K562 (cell line): ENCODE measurements around the gene TUBB4B. TPM values are rescaled to one million over a fixed set of nuclear protein-coding genes. Genes with fewer than 3 reads are reported as not detected.

Experiments
- DNMT1 ChIP-seq: fragments of 450-650 bp; IDR thresholded peaks from 2 replicates; pipeline ENCODE4 v1.6.1; 2016; ENCODE audit warnings: antibody characterized with exemption, mild to moderate bottlenecking
- ILF3 ChIP-seq: fragments of 450-650 bp; IDR thresholded peaks from 2 replicates; pipeline ENCODE4 v1.6.1; 2018; ENCODE audit warnings: antibody characterized with exemption, mild to moderate bottlenecking, moderate library complexity, borderline replicate concordance
- KAT7 ChIP-seq: sonication (generic); formaldehyde crosslinking; IDR thresholded peaks from 2 replicates; pipeline ENCODE4 v1.8.0; 2022; ENCODE audit warnings: missing genetic modification reagents, mild to moderate bottlenecking, borderline replicate concordance
- KLF6 ChIP-seq: fragments of 250-450 bp; sonication (Bioruptor Pico); IDR thresholded peaks from 2 replicates; pipeline ENCODE4 v1.4.0; 2020; ENCODE audit warnings: mild to moderate bottlenecking, moderate library complexity, borderline replicate concordance
- NR1H2 ChIP-seq: sonication (generic); formaldehyde crosslinking; IDR thresholded peaks from 2 replicates; pipeline ENCODE4 v1.4.0; 2020; ENCODE audit warnings: mild to moderate bottlenecking, missing genetic modification reagents
- POLR2B ChIP-seq: fragments of 450-650 bp; IDR thresholded peaks from 2 replicates; pipeline ENCODE4 v1.6.1; 2018; ENCODE audit warnings: low read depth; ENCODE audit not compliant: partially characterized antibody
- THAP7 ChIP-seq: fragments of 250-450 bp; sonication (Bioruptor Pico); IDR thresholded peaks from 2 replicates; pipeline ENCODE4 v1.5.0; 2021
- TRIM24 ChIP-seq, 2 experiments: fragments of 450-650 bp; IDR thresholded peaks; 2 replicates each; pipeline ENCODE4 v1.6.1; 2016
- ZBTB12 ChIP-seq: fragments of 250-450 bp; sonication (Bioruptor Pico); IDR thresholded peaks from 2 replicates; pipeline ENCODE4 v1.4.0; 2020
- ZKSCAN8 ChIP-seq: fragments of 200-800 bp; sonication (Bioruptor generic); IDR thresholded peaks from 2 replicates; pipeline ENCODE4 v1.6.1; 2016; ENCODE audit warnings: missing genetic modification characterization, missing compliant biosample characterization
- ZNF324 ChIP-seq: fragments of 250-450 bp; sonication (Bioruptor Pico); IDR thresholded peaks from 2 replicates; pipeline ENCODE4 v1.4.0; 2020; ENCODE audit warnings: mild to moderate bottlenecking
- ZNF398 ChIP-seq: fragments of 250-450 bp; sonication (Bioruptor Pico); IDR thresholded peaks from 2 replicates; pipeline ENCODE4 v1.8.0; 2021; ENCODE audit warnings: moderate library complexity, mild to moderate bottlenecking, inconsistent platforms
- ZNF407 ChIP-seq: fragments of 450-650 bp; IDR thresholded peaks from 2 replicates; pipeline ENCODE4 v1.6.1; 2016; ENCODE audit warnings: low read depth
- ZNF696 ChIP-seq: fragments of 250-450 bp; sonication (Bioruptor Pico); conservative IDR thresholded peaks from 2 replicates; pipeline ENCODE4 v1.4.0; 2020; ENCODE audit warnings: mild to moderate bottlenecking, moderate library complexity
- ZNF778 ChIP-seq: fragments of 450-650 bp; formaldehyde crosslinking; IDR thresholded peaks from 2 replicates; pipeline ENCODE4 v1.4.0; 2020; ENCODE audit warnings: mild to moderate bottlenecking, moderate library complexity
- ZNF79 ChIP-seq: fragments of 250-450 bp; sonication (Bioruptor Pico); IDR thresholded peaks from 2 replicates; pipeline ENCODE4 v1.4.0; 2020; ENCODE audit warnings: low read depth, mild to moderate bottlenecking, moderate library complexity
- polyA plus RNA-seq, 8 experiments: library from polyadenylated mRNA; depleted of rRNA in 4 of 8; stranded (reverse) in 5 of 8; unstranded in 3 of 8; fragments of >200 nt; fragmentation: Nextera tagmentation in 2 of 8; fragmentation: Illumina TruSeq in 1 of 8; extraction: Ambion mirVana in 2 of 8; extraction: Trizol in 1 of 8; gene quantifications; 2 replicates each; pipeline versions ENCODE4 v1.2.1 to v1.2.3, GENCODE V29; 2011 to 2014; ENCODE audit warnings: inconsistent platforms in 1 of 8, missing spikeins in 1 of 8
- total RNA-seq, 7 experiments: library from RNA; depleted of rRNA in 6 of 7; stranded (reverse); fragments of >200 nt in 6 of 7; fragmentation: Illumina TruSeq in 2 of 7; extraction: Trizol in 2 of 7; gene quantifications; 2 replicates each; pipeline versions ENCODE4 v1.2.1 to v1.2.3, GENCODE V29; 2011 to 2021; ENCODE audit warnings: low replicate concordance in 1 of 7

The TUBB4B gene
- total and polyA plus RNA-seq, 9 of the 15 experiments (the other 6 are each of a cell fraction or from before 2014, with no cell fraction given), result 24.1 to 443 (median 268) TPM

GRCh38 chr9:137217276-137218211, 23.5 kb upstream of the TUBB4B start (continued):
- TF ChIP-seq ZBTB12, result no peak
- TF ChIP-seq KLF6, result no peak
- TF ChIP-seq ZNF79, result no peak
- TF ChIP-seq ZNF398 (CRISPR knock-in tag), result no peak
- no peak for TF ChIP-seq DNMT1
- no peak for TF ChIP-seq THAP7 (CRISPR knock-in tag)
- no peak for TF ChIP-seq ILF3
- peak; percentile 66 for TF ChIP-seq POLR2B
- no peak for TF ChIP-seq ZKSCAN8 (CRISPR knock-in tag)
- TF ChIP-seq ZNF407, result no peak
- peak in 1 of 2 experiments; percentile 46; a peak in 2 of 4 replicates for TF ChIP-seq TRIM24 (IDR thresholded peaks at IDR 0.05)
- TF ChIP-seq ZNF778 (CRISPR knock-in tag), result no peak
- TF ChIP-seq NR1H2 (CRISPR knock-in tag), result no peak
- no peak for TF ChIP-seq ZNF696
- TF ChIP-seq ZNF324 (CRISPR knock-in tag), result no peak
- TF ChIP-seq KAT7 (CRISPR knock-in tag), result no peak
